ENCODE data around the gene ICE1.
"Not testable (repeated sequence)": the region's sequence is repeated elsewhere in the genome, so short reads cannot be mapped to it uniquely, and the experiment has no call there.

ICE1 gene

GRCh38 chr5:5494489-5495402, 72.3 kb downstream of the ICE1 start:
- DNase-seq = no peak

DNA sequence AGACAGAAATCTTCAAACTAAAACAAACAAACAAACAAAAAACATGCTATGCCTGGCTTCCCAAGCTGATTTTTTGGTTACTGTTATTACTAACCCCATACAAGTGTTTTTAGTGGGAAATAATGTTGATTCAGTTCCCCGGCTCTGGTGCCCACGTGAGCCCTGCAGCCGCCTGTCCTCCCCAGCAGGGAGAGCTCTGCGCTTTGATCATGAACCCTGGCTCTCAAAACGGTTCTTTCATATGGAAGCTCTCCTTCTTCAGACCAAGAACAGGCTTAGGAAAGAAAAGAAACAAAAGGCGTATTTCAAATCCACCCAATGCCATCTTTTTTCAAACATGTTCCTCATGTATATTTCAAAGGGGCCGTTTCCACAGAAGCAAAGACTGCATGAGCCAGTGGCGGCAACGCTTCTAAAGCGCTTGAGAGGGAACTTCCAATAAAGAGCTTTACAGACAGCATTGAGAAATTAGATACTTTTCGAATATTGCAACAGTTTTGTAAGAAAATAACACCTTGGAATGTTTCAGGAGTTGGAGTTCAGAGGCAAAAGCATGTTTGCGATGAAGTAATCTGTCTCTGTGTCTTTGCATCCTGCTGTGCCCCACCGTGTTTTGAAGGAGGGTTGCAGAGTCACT, 74.8 kb downstream of the ICE1 start:
- DNase-seq = no peak

GRCh38 chr5:5499442-5499841, 77.0 kb downstream of the ICE1 start:
- DNase-seq = no peak

DNA sequence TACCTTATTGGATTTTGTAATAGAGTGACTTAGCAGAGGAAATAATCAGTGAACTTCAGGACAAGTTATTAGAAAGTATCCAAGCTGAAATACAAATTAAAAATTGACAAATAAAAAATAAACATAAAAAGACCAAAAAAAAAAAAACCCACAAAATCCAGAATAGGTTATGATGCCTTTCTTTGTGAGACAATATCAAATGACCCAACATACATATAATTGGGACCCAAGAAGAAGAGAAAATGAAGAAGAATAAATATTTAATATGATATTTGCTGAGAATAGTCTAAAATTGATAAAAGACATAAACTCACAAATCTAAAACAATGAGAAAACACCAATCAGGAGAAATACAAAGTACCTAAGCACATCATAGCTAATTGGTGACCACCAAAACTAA, 81.8 kb downstream of the ICE1 start:
- DNase-seq = no peak

- no peak for DNase-seq
Observed at GRCh38 chr5:5505815-5506214, 83.3 kb downstream of the ICE1 start.

DNA sequence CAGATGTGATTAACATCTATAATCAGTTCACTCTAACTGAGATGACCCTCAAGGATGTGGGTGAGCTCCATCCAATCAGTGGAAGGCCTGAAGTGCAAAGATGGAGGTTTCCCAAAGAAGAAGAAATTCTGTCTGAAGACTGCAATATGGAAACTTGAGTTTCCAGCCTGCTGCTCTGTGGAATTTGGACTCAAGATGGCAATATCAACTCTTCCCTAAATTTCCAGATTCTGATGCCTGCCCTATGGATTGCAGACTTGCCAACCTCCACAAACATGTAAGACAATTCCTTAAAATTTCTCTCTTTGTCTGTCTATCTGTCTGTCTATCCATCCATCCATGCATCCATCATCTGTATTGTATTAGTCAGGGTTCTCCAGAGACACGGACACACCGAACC, 85.9 kb downstream of the ICE1 start:
- DNase-seq = no peak

- no peak for DNase-seq
Observed at GRCh38 chr5:5511904-5512416, 89.5 kb downstream of the ICE1 start.

- DNase-seq = no peak
Observed at GRCh38 chr5:5512543-5512942, 90.1 kb downstream of the ICE1 start.

GRCh38 chr5:5520622-5521021, 98.1 kb downstream of the ICE1 start:
- DNase-seq = not testable (repeated sequence)

DNA sequence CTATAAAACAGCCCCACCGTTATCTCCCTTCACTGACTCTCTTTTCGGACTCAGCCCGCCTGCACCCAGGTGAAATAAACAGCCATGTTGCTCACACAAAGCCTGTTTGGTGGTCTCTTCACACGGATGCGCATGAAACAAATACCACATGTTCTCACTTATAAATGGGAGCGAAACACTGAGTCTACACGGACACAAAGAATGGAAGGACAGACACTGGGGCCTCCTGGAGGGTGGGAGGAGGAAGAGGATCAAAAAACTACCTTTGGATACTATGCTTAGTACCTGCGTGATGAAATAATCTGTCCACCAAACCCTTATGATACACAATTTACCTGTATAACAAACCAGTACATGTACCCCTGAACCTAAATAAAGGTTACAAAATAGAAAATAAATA, 98.6 kb downstream of the ICE1 start:
- DNase-seq = no peak

DNA sequence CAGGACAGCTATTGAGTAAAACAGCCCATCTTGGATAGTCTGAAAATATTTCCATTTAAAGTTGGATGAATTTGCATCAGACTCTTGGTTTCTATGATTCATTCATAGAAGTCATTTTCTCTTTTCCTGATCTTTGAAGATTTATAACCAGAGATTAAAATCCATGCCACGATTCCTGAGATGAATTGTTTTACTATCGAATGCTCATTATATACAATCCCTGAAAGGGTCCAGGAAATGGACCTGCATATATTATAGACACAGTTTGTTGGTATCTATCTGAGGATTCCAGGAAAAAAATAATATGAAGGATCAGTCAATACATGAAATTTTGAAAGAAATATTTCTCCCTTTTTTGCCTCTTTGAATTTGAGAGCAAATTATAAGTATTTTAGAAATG, 99.0 kb downstream of the ICE1 start:
- no peak for DNase-seq

- DNase-seq = no peak
Observed at GRCh38 chr5:5522336-5522735, 99.9 kb downstream of the ICE1 start.

- no peak for DNase-seq
Observed at GRCh38 chr5:5523066-5523505, 100.6 kb downstream of the ICE1 start.

DNA sequence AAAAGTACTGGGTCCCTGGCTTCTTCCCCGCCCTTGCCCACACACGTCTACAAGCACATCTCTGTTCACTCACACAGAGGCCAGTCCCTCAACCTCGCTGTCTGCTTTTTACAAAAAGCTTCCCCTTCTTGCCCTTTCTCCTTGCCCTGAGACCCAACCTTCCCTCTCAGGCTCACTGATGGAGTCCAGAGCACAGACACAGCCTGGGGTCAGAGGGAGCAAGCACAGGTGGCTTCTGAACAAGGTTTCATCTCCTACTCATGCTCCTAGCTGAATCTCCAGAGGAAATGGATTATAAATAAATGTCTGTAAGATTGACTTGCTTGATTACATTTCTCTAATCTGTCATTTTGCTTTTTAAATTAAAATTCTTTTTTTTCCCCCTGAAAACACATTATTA, 101.8 kb downstream of the ICE1 start:
- no peak for DNase-seq

- DNase-seq = no peak
Observed at GRCh38 chr5:5531371-5531770, 108.9 kb downstream of the ICE1 start.

GRCh38 chr5:5532306-5533076, 110.0 kb downstream of the ICE1 start:
- DNase-seq = no peak

- DNase-seq = no peak
Observed at GRCh38 chr5:5533927-5534326, 111.5 kb downstream of the ICE1 start.

DNA sequence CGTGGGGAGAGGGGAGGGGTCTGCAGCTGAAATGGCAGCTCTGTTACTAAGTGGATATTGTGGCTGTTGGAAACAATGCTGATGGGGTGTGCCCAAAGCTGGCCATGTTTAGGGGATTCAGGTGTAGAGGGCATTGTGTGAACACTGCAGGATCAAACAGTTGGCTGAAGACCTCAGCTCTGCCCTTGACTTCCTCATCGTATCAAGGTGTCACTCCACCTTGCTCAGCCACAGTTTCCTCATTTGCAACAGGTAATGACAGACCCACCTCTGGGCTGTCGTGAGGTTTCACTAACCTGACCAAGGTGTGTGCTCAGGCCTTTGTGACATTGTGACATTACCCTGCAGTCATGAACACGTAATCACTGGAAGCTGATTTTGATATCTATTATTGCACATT, 111.9 kb downstream of the ICE1 start:
- DNase-seq = no peak

GRCh38 chr5:5536871-5537270, 114.4 kb downstream of the ICE1 start:
- DNase-seq = no peak

- DNase-seq = no peak
Observed at GRCh38 chr5:5537426-5537825, 114.9 kb downstream of the ICE1 start.

- DNase-seq = no peak
Observed at GRCh38 chr5:5539590-5539989, 117.1 kb downstream of the ICE1 start.
